Measurements from ENCODE around the gene EMCN.
"Not testable (repeated sequence)": the region's sequence is repeated elsewhere in the genome, so short reads cannot be mapped to it uniquely, and the experiment has no call there.

The EMCN gene

GRCh38 chr4:100489305-100489704 lies 28.5 kb downstream of the EMCN start:
- DNase-seq = no peak

- DNase-seq = no peak
Measured at GRCh38 chr4:100486496-100486895, 31.3 kb downstream of the EMCN start.

- DNase-seq = no peak
Measured at GRCh38 chr4:100483796-100484195, 34.0 kb downstream of the EMCN start.

GRCh38 chr4:100479971-100480370 lies 37.9 kb downstream of the EMCN start:
- DNase-seq = no peak

- DNase-seq = no peak
Measured at GRCh38 chr4:100469555-100469954, 48.3 kb downstream of the EMCN start.

- DNase-seq = no peak
Measured at GRCh38 chr4:100466501-100466900, 51.3 kb downstream of the EMCN start.

- no peak for DNase-seq
Measured at GRCh38 chr4:100461807-100462605, 55.8 kb downstream of the EMCN start.

- DNase-seq = no peak
Measured at GRCh38 chr4:100450449-100450848, 67.4 kb downstream of the EMCN start.

- no peak for DNase-seq
Measured at GRCh38 chr4:100431416-100431815, 86.4 kb downstream of the EMCN start.

GRCh38 chr4:100430451-100430850 lies 87.4 kb downstream of the EMCN start:
- peak; percentile 24 for DNase-seq

GRCh38 chr4:100429616-100430015 lies 88.2 kb downstream of the EMCN start:
- no peak for DNase-seq

GRCh38 chr4:100428051-100428450 lies 89.8 kb downstream of the EMCN start:
- DNase-seq = peak; percentile 85

GRCh38 chr4:100424376-100424775 lies 93.4 kb downstream of the EMCN start:
- DNase-seq = no peak

GRCh38 chr4:100422894-100423293 lies 94.9 kb downstream of the EMCN start:
- DNase-seq = no peak

GRCh38 chr4:100421361-100421978 lies 96.4 kb downstream of the EMCN start:
- peak; percentile 10 for DNase-seq

- peak; percentile 8 for DNase-seq
Measured at GRCh38 chr4:100420571-100420970, 97.3 kb downstream of the EMCN start.

GRCh38 chr4:100417565-100417964 lies 100.3 kb downstream of the EMCN start:
- no peak for DNase-seq

GRCh38 chr4:100414016-100414790 lies 103.6 kb downstream of the EMCN start:
- no peak for DNase-seq

GRCh38 chr4:100391863-100392262 lies 126.0 kb downstream of the EMCN start:
- DNase-seq = peak; percentile 61

GRCh38 chr4:100391086-100391485 lies 126.7 kb downstream of the EMCN start:
- DNase-seq = no peak

GRCh38 chr4:100386270-100386669 lies 131.6 kb downstream of the EMCN start:
- no peak for DNase-seq

GRCh38 chr4:100380401-100380800 lies 137.4 kb downstream of the EMCN start:
- not testable (repeated sequence) for DNase-seq

GRCh38 chr4:100379583-100380105 lies 138.2 kb downstream of the EMCN start:
- no peak for DNase-seq

GRCh38 chr4:100372432-100372831 lies 145.4 kb downstream of the EMCN start:
- no peak for DNase-seq

All from MV-4-11 (cell line).